Activated effector memory CD4-positive, alpha-beta T cell treated with Interleukin-2 at 50 U/mL for 16 hours (primary cell): ENCODE data around the gene PPWD1.

Experiments used
- DNase-seq: peaks from one replicate; pipeline ENCODE4 v3.0.0-alpha.2; 2020

The PPWD1 gene

DNA sequence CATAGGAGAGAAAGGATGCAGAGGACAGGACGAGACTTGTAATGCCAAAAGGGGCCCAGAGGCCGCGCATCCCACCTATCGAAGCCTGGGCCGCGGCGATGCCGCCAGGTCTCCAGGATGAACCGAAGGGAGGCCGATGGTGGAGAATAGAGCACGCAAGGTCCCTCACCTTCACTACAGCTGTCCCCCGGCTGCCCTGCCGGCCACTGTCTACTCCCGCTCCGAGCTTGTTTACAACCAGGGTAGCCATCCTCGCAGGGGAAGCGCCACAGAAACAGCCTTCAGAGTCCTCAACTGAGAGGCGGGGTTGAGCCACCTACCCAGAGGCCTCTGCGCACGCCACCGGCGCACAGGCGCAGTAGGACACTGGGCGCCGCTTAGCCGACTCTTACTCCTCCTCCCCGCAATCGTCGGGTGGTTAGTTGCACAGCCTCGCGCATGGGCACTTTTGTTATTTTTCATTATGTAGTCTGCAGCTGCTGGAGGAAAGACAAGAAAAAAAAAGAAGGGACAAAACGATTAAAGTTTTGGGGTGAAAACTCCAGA is 61.0 kb downstream of the PPWD1 start, which contains the start of gene TRIM23:
TRIM23 (minus strand) TSS at position 309 of the 546 bp plus-strand sequence; CDS start at position 250, 59 bp downstream.
- peak; percentile 90 for DNase-seq

DNA sequence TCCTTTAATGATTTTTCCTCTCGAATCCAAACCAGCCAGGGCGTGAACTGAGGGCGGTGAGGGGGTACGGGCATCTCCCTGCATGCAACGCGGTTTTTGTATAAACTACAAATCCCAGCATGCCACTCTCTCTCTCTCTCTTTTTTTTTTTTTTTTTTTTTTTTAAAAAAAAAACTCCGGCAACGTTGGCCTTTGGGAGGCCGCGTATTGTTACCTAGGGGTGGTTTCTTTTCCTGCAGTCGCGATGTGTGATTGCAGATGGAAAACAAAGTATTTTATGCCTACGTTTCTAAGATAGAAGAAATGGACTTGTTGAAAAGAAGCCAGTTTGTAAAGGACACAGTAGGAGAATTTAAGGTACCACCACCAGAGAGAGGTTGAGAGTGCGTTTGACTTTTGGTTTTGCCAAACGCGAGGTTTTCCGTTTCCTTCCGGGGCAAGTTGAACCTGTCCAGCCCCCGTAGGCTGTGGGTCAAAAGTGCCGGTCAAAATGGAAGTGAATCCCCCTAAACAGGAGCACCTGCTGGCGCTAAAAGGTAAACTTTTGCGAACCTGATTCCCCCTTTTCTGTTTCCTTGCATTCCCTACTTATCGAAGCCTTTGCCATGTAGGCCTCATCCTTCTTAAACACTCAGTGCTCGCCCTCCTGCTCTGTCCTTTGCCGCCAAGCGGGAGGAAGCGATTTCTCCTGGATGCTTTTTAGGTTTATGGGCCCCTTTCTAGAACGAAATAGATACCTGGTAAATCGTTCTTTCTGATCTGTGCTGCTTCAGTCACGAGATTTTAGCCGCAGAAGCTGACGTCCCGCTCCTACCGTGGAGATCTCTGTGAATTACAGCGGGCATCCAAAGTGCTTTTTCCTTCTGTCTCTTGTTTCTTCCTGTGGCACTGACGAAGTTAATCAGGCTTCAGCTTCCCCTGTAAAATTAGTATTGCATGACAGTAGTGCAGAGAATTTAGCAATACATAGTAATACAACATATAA is 61.8 kb downstream of the PPWD1 start, which contains the start of the genes SHLD3 and TRAPPC13:
SHLD3 (plus strand) TSS at position 457 of the 985 bp plus-strand sequence. CDS start 4,561 bp downstream, outside the sequence.
TRAPPC13 (plus strand) TSS at position 457 of the 985 bp plus-strand sequence; CDS start at position 491, 34 bp downstream.
- peak; percentile 73 for DNase-seq

DNA sequence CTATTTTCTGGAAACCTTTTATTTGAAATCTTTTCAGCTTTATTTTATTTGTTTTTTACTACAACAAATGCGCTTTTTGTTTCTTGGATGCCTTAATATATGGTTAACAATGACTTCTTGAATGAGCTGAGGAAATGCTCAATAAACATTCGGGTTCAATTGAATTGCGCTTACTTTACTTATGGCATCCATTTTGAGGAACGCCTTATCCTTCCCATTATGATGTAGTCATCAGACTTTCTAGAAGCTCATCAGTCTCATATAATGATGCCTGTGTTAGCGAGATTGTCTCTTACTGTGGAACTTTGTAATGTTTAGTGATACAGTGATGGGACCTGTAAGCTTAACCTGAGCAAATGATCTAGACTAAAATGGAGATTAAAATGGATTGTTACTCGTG is 62.6 kb downstream of the PPWD1 start:
- DNase-seq = no peak

DNA sequence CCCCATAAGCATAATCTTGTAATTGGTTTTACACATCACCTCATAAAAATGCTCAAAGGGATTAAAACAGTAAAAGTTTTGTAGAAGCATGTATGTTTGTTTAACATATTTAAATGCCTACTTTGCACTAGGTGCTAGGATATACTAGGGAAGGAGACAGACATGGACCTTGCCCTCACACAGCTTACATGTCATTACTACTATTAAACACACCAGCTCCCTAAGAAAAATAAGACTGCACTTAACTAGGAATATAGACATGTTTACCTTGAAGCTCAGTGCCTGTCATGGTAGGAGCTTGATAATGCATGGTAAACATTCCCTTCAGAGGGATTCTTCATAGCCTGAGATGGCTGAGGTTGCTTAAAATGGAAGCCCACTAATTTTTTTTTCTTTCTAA is 67.9 kb downstream of the PPWD1 start:
- no peak for DNase-seq
